Measurements from ENCODE around the gene URB2. TPM values are rescaled to one million over a fixed set of nuclear protein-coding genes. Genes with fewer than 3 reads are reported as not detected.

URB2 gene
- total RNA-seq, 4 donors from 2014 or later: 8.7 to 13.1 (median 10.0) TPM

- 93 to 96% methylated on average over 3 of the region's 3 CpGs for WGBS, 2 donors
- TF ChIP-seq CTCF (IDR thresholded peaks at IDR 0.05): no peak
- TF ChIP-seq POLR2A (IDR thresholded peaks at IDR 0.05): no peak
- TF ChIP-seq EP300 (IDR thresholded peaks at IDR 0.05): no peak
- DNase-seq (ENCODE audit: low spot score in 2 of 2): no peak
- Histone ChIP-seq H3K36me3 (peaks cover 0 to 95% (median 10%) of the 10 kb centered on the region in 3 donors), H3K4me1 (no peaks in the 10 kb centered on the region), H3K27me3 (no peaks in the 10 kb centered on the region), H3K27ac (no peak overlapping the region), H3K9me3 (no peaks in the 10 kb centered on the region), H3K4me3 (no peak overlapping the region)
These were observed 25.5 kb downstream of the URB2 start for GRCh38 chr1:229651546-229651945.

GRCh38 chr1:229653420-229653819 lies 27.4 kb downstream of the URB2 start:
- no peak for TF ChIP-seq POLR2A (IDR thresholded peaks at IDR 0.05)
- no peak for TF ChIP-seq CTCF (IDR thresholded peaks at IDR 0.05)
- no peak for TF ChIP-seq EP300 (IDR thresholded peaks at IDR 0.05)
- Histone ChIP-seq H3K4me1 (no peaks in the 10 kb centered on the region), H3K4me3 (no peak overlapping the region), H3K27ac (no peak overlapping the region), H3K9me3 (no peaks in the 10 kb centered on the region), H3K27me3 (no peaks in the 10 kb centered on the region), H3K36me3 (peaks cover 0 to 88% (median 10%) of the 10 kb centered on the region in 3 donors)
- WGBS, 2 donors: 57 to 73% methylated on average over 1 of the region's 1 CpG
- DNase-seq (ENCODE audit: low spot score in 2 of 2): no peak

GRCh38 chr1:229655781-229656180 lies 29.7 kb downstream of the URB2 start:
- H3K4me1 ChIP-seq: no peaks in the 10 kb centered on the region
- H3K36me3 ChIP-seq: peaks cover 0 to 82% (median 10%) of the 10 kb centered on the region in 3 donors
- WGBS, 2 donors: 83 to 94% methylated on average over 5 of the region's 5 CpGs
- H3K4me3 ChIP-seq: no peak overlapping the region
- TF ChIP-seq CTCF (IDR thresholded peaks at IDR 0.05) (no peak), EP300 (IDR thresholded peaks at IDR 0.05) (no peak), POLR2A (IDR thresholded peaks at IDR 0.05) (no peak)
- H3K9me3 ChIP-seq: no peaks in the 10 kb centered on the region
- no peak for DNase-seq (ENCODE audit: low spot score in 2 of 2)
- H3K27ac ChIP-seq: no peak overlapping the region
- no peaks in the 10 kb centered on the region for H3K27me3 ChIP-seq

DNA sequence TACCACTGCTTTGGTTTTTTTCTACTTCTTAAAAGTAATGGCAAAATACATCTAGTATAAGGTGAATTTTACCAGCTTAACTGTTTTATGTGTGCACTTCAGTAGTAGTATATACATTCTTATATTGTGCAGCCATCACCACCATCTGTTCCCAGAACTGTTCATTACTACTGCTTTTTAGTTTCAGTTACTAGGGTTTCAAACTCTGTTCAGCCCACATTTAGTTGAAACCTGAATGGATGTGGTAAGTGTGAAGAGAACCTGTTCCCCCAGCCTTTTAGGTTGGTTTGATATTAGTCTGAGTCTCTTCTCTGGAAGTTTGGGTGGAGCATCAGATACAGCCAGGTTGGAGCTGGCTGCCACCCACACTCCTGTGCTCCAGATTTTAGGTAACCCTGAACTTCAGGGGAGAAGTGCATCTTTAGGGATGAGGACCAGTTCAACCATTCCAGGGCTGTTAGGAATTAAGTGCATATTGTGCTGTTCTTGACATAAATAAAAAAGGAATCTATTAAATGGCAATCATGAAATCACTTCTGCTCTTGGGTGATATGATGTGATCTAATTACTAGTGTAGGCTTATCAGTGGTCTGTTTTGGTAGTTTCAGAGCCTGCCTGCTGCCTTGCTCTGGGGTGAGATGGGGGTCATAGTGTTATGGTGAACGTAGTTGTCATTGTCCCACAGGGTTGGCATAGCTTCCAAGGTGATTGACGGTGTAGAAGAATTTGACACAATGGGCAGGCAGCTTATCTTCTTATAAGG lies 32.1 kb downstream of the URB2 start:
- no peaks in the 10 kb centered on the region for H3K9me3 ChIP-seq
- WGBS, 2 donors: 87 to 95% methylated on average over 2 of the region's 2 CpGs
- DNase-seq (ENCODE audit: low spot score in 2 of 2): no peak
- H3K36me3 ChIP-seq: peaks cover 0 to 60% (median 10%) of the 10 kb centered on the region in 3 donors
- no peaks in the 10 kb centered on the region for H3K27me3 ChIP-seq
- no peak overlapping the region for H3K27ac ChIP-seq
- H3K4me1 ChIP-seq: no peaks in the 10 kb centered on the region
- H3K4me3 ChIP-seq: no peak overlapping the region
- TF ChIP-seq EP300 (IDR thresholded peaks at IDR 0.05) (no peak), CTCF (IDR thresholded peaks at IDR 0.05) (no peak), POLR2A (IDR thresholded peaks at IDR 0.05) (no peak)

- Histone ChIP-seq H3K4me1 (peaks cover 0 to 6% (median 3%) of the 10 kb centered on the region in 4 donors), H3K36me3 (peaks cover 0 to 32% (median 0%) of the 10 kb centered on the region in 3 donors), H3K4me3 (no peak overlapping the region), H3K9me3 (no peaks in the 10 kb centered on the region), H3K27me3 (no peaks in the 10 kb centered on the region), H3K27ac (no peak overlapping the region)
- WGBS, 2 donors: 50 to 51% methylated on average over 16 to 19 of the region's 19 CpGs
- TF ChIP-seq POLR2A (IDR thresholded peaks at IDR 0.05) (no peak), CTCF (IDR thresholded peaks at IDR 0.05) (peak; percentile 87 to 95 (median 89)), EP300 (IDR thresholded peaks at IDR 0.05) (peak in 1 of 2 donors; percentile 55)
- peak; percentile 60 to 87 for DNase-seq (ENCODE audit: low spot score in 2 of 2)
These were observed 35.2 kb downstream of the URB2 start for GRCh38 chr1:229661022-229661877.

Data from tibial nerve (tissue), 4 donors.